GM18520 (cell line): ENCODE data around the gene SDR39U1.
A peak's percentile ranks its signal among the peaks of the same experiment; 100 is the strongest.
"Not testable (repeated sequence)": the region's sequence is repeated elsewhere in the genome, so short reads cannot be mapped to it uniquely, and the experiment has no call there.

Experiments used
- ATAC-seq: cut with Tn5 transposase; IDR thresholded peaks from one replicate; pipeline ENCODE4 v1.9.1; 2021; ENCODE audit not compliant: unreplicated experiment

SDR39U1 gene

GRCh38 chr14:24442240-24443052, at the start of gene SDR39U1:
TSS of gene SDR39U1 (minus strand) at chr14:24442776. CDS start at chr14:24442769, 7 bp downstream.
- ATAC-seq: peak; percentile 89

GRCh38 chr14:24491586-24492408, 49.2 kb upstream of the SDR39U1 start:
- not testable (repeated sequence) for ATAC-seq

- ATAC-seq: no peak
Observed at GRCh38 chr14:24483604-24484252, 41.2 kb upstream of the SDR39U1 start.

GRCh38 chr14:24482699-24483303, 40.2 kb upstream of the SDR39U1 start:
- ATAC-seq: not testable (repeated sequence)

GRCh38 chr14:24481622-24482324, 39.2 kb upstream of the SDR39U1 start:
- ATAC-seq: peak; percentile 58

- not testable (repeated sequence) for ATAC-seq
Observed at GRCh38 chr14:24479999-24480398, 37.4 kb upstream of the SDR39U1 start.

GRCh38 chr14:24475261-24475660, 32.7 kb upstream of the SDR39U1 start:
- ATAC-seq: no peak

- ATAC-seq: no peak
Observed at GRCh38 chr14:24473211-24473610, 30.6 kb upstream of the SDR39U1 start.

- ATAC-seq: not testable (repeated sequence)
Observed at GRCh38 chr14:24470450-24470849, 27.9 kb upstream of the SDR39U1 start.

- ATAC-seq: no peak
Observed at GRCh38 chr14:24465805-24466204, 23.2 kb upstream of the SDR39U1 start.

GRCh38 chr14:24465368-24465767, 22.8 kb upstream of the SDR39U1 start:
- no peak for ATAC-seq

GRCh38 chr14:24463884-24464785, 21.6 kb upstream of the SDR39U1 start:
- ATAC-seq: no peak

GRCh38 chr14:24463017-24463883, 20.7 kb upstream of the SDR39U1 start:
- ATAC-seq: no peak

GRCh38 chr14:24461336-24461735, 18.8 kb upstream of the SDR39U1 start:
- ATAC-seq: no peak

- no peak for ATAC-seq
Observed at GRCh38 chr14:24459331-24459730, 16.8 kb upstream of the SDR39U1 start.

- no peak for ATAC-seq
Observed at GRCh38 chr14:24458736-24459135, 16.2 kb upstream of the SDR39U1 start.

GRCh38 chr14:24456980-24457379, 14.4 kb upstream of the SDR39U1 start:
- ATAC-seq: no peak

- not testable (repeated sequence) for ATAC-seq
Observed at GRCh38 chr14:24450828-24451227, 8.3 kb upstream of the SDR39U1 start.
